Measurements from ENCODE around the gene IL1RAPL2.
"Not testable (repeated sequence)": the region's sequence is repeated elsewhere in the genome, so short reads cannot be mapped to it uniquely, and the experiment has no call there.

Gene IL1RAPL2

DNA sequence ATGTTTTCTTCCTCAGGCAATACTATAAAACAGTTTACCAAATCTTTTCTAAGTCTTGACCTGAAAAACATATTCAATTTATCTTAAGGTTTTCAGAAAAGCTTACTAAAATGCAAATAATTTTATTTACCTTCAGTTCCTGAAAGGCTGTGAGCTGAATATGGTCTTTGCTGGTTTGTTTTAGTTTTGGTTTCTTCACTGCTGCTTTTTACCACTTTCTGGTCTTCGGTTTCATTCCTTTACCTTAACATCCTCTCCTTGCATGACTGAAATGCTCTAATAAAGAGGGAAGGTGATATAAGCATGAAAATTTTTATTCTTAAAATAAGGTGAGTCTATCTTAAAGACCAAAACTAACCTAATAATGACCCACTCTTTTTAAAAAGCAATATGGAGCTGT lies 1159.2 kb downstream of the IL1RAPL2 start:
- DNase-seq: no peak

DNA sequence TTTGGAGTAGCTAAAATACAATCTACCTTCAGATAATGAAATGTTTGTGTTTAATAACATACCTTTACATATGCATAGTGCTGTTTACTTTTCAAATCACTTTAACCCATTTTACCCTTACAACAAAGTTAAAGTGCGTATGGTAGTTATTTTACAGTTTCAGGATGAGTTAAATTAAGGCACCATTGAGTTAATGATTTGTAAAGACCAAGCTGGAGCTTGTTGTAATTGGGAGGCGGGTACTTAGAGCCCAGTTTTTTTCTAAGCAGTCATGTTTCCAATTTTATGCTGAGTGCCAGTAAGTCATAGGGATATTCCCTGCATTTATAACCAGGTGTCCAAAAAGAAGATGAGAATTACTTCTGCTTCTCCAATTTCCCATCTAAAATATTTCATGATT lies 1172.2 kb downstream of the IL1RAPL2 start:
- no peak for DNase-seq

DNA sequence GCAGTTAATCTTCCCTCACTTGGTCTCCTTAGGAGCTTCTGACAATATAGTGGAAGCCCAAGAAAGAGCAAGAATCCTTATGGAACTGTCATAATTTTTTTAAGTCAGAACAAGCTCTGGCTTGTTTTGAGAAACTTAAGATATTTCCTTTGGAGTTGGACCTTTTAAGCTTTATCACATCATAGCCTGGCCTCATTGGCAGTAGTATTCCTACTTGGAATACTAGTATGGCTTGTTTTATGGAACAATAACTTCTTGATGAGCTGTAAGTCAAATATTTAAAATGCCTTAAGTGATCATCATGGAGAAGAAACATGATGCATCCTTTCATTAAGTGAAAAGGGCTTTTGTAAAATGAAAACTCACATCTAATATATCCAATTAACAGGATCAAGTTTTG lies 1178.3 kb downstream of the IL1RAPL2 start:
- no peak for DNase-seq

DNA sequence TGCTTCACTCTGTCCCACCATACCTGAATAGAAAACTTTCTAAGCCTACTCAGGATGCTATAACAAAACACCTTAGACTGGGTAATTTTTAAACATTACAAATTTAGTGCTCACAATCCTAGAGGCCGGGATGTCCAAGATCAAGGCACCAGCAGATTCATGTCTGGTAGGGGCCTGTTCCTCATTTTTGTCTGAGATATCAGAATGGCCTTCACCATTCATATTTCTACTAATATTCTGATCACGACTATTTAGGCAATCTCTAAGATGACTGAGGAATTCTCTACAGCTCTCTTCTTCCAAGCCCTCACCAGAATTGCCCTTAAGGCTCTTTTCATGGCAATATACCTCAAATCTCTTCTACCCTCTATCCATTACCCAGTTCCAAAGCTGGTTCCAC lies 1178.9 kb downstream of the IL1RAPL2 start:
- DNase-seq: no peak

DNA sequence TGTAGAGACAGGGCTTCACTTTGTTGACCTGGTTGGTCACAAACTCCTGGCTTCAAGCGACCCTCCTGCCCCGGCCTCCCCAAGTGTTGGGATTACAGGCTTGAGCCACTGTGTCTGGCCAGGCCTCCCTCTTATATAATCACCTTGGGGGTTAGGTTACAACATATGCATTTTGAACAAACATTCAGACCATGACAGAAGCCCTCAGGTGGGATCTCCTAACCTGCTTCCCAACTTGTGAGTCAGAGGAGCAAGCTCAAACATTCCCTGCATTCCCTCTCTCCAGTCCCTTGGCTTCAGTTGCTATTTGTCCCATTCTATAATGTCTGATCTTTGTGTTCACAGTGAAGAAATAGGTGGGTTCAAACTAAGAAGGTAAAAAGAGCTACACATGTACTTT lies 1179.9 kb downstream of the IL1RAPL2 start:
- no peak for DNase-seq

DNA sequence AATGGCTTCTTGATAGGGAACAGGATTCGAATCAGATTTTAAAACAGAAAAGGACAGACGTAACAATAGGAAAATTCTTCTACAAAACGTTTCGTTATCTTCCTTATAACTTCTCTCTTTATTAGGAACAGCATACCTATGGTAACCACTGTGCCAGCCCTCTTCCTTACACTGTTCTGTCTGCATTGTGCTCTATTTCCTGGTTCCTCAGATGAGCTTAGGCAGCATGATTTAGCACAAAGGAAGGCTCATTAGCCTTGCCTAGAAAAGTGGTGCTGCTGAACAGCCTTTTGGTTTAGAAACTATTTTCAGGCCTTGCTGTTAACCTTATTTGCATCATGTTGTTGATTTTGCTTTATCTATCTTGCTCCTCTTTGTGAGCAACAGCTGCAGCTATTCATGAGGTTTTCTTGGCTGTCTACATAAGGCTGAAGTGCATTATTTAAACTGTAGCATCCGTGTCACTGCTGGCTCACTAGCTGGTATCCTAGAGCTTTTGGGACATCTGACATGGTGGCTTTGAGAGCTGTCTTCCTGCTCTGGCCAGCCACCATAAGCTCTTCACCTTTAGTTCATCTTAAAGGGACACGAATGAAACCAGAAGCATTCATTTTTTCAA lies 1186.4 kb downstream of the IL1RAPL2 start:
- DNase-seq: no peak

DNA sequence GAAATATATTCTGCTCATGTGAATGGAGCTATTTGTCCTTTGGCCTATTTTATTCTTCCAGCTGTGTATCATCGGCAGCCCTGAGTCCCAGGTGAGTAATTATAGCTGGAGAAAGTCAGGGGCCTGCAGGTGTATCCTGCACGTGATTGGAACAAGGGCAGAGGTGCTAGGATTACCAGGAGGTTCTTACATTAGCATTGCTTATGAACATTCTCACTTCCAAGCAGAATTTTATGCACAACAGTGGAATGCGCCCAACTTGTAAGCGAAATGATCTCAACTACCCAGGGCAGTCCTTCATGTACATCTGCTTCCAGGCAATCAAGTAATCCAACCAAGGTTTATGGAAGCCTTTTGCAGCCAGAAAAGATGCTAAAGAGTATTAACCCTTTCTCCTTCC lies 1187.4 kb downstream of the IL1RAPL2 start:
- DNase-seq: no peak

DNA sequence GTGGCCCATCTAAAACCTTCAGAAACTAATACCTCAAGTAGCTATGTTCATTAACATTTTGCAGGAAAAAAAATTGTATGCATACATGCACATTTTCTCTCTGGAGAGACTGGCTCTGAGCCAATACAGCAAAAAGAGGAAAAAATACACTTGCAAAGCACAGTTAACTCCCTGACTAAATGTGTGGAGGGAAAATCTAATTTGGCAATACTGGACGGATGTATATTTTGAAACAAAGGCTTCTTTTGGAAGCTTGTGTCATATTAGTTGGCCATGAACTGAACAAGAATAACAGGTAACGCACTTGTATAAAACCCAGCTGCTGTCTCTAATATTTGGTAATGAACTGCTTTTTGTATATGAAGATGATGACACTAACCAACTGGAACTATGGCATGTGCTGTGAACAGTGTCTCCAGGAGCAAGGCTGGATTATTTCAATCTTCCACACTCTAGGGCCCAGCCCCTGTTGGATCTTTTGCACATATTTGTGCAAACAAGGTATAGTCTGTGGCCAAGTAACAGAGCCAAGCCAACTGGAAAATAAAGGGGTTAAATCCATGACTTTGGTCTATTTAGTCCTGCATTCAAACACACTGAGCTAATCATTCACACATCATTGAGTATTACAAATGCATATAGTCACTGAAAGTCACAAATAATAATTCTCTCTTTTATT lies 1188.4 kb downstream of the IL1RAPL2 start:
- DNase-seq: no peak

DNA sequence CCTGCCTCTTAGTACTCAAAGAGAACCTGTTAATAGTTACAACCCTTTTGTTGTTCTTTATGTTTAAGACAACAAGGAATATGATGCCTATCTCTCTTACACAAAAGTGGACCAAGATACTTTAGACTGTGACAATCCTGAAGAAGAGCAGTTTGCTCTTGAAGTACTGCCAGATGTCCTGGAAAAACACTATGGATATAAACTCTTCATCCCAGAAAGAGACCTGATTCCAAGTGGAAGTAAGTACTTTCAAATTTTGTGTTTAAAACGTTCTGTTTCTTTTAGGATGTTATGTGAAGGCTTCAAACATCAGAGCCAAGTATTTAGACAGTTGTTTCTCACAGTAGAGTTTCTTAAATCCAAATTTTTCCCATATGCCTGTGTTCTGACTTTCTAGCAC lies 1189.1 kb downstream of the IL1RAPL2 start:
- no peak for DNase-seq

DNA sequence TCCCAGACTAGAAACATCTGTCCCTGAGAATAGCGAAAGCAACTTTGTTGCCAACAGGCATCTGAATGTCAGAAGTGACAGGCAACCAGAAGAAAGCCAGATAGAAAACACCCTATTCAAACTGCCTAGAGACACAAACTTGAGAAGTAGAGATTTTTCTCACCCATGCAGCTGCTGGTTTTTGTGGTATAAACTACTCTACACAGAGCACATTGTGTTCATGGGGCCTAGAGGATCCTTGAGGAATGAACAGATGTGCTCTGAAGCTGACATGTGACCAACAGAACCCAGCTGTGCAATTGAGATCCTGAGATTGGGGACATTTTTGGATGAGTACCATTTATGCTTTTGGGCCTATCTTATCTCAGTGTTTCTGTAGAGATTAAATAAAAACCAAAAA lies 1192.8 kb downstream of the IL1RAPL2 start:
- DNase-seq: no peak

DNA sequence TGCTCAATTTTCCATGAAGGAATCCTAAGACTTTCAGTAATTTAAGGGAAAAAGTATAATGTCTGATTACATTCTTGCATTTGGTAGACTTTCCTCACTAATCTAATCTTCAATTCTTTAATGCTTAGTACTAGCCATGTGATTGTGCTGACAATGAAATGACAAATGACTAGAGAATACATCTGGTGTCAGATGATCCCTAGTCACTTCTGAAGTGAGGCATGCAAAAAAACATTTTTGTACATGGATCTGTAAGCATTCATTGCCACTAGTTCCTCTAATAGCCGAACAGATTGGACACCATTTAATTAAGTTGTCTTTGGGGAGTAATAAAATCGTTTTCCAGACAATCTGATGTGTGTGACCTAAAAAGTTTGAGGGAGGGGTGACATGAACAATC lies 1193.6 kb downstream of the IL1RAPL2 start:
- DNase-seq: no peak

DNA sequence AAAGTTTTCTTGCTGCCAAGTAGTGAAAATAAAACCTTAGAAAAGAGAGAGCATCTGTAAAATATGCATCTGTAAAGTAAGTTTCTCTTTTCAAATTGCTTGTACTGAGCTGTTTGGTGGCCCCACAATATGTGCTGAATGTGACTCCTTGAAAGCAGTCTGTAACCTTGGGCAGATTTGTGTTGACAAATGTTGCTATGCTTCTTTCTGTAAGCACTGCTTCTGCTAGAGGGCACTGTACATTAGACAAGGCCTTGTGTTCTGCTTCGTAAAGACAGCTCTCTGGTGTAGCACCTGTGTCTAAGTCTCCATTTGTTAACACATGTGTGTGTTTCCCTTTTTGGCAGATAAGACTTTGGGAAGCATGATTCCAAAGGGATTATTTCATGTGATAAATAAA lies 1199.7 kb downstream of the IL1RAPL2 start:
- no peak for DNase-seq

DNA sequence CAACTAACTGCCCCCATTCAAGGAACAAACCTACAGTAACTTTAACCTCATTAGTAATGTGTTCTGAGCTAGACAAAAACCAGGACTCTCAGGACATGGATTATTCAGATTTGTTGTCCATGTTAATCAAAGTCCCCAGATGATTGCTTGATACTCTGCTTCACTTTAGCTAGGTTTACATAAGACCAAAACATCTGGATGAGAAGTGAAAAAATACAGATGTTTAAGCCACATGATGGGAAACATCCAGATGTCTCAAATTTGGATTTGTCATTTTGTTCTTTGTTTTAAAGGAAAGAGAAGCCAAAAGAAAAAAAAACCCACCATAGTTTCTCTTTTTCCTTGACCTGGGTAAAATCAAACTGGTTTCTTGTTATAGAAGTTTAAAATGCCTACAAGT lies 1207.8 kb downstream of the IL1RAPL2 start:
- DNase-seq: no peak

DNA sequence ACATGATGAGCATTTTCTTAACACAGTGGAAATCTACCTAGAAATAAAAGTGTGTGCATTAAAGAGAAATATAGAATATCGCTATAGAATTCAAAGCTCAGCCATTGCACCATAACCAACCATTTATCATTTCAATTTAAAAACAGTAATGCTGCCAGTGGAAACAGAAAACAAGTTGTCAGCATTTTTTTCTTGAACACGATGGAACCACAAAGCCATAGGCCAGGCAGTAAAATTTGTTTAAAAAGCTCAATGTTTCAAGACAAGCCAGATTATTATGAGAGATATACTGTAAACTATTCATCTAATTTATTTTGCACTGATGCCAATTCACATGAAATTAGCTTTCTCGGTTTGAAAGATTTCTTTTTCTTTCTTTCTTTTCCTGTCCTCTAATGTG lies 1209.7 kb downstream of the IL1RAPL2 start:
- no peak for DNase-seq

DNA sequence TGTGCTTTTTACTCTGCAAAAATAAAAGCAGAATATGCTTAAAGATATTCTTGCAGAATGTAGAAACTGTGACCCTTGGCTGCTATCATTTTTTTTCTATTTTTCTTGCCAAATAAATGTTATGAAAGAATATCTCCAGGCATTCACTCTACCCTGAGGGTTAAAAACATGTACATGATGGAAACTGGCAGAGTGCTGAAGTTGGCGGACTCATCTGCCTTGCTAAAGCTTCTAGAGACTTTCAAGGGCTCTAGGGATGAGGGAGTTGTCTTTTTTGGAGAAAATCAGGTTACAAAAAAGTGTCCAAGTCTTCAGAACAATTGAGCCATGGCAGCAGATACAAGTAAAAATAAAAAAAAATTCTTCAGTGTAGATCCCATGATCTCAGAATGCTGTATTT lies 1215.8 kb downstream of the IL1RAPL2 start:
- no peak for DNase-seq

DNA sequence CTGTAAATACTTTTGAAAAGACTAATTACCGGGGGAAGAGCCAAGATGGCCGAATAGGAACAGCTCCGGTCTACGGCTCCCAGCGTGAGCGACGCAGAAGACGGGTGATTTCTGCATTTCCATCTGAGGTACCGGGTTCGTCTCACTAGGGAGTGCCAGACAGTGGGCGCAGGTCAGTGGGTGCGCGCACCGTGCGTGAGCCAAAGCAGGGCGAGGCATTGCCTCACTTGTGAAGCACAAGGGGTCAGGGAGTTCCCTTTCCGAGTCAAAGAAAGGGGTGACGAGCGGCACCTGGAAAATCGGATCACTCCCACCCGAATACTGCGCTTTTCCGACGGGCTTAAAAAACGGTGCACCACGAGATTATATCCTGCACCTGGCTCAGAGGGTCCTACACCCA lies 1230.9 kb downstream of the IL1RAPL2 start:
- not testable (repeated sequence) for DNase-seq

DNA sequence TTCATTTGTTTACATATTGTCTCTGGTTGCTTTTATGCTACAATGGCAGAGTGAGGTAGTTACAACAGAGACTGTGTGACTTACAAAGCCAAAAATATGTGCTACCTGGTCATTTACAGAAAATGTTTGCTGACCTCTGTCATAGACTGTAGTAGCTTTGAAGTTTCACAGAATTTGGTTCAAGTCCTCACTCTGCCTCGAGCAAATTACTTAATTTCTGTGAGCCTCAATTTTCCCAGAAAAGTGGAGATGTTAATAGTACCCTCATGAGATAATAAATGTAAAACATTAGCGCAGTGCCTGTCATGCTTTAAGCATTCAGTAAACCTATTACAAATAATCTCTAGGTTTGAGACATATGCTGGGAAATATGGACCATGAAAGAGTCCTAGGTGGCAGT lies 1237.9 kb downstream of the IL1RAPL2 start:
- no peak for DNase-seq

DNA sequence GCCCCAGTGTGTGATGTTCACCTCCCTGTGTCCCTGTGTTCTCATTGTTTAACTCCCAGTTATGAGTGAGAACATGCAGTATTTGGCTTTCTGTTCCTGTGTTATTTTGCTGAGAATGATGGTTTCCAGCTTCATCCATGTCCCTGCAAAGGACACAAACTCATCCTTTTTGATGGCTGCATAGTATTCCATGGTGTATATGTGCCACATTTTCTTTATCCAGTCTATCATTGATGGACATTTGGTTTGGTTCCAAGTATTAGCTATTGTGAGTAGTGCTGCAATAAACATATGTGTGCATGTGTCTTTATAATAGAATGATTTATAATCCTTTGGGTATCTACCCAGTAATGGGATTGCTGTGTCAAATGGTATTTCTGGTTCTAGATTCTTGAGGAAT lies 1239.7 kb downstream of the IL1RAPL2 start:
- not testable (repeated sequence) for DNase-seq

DNA sequence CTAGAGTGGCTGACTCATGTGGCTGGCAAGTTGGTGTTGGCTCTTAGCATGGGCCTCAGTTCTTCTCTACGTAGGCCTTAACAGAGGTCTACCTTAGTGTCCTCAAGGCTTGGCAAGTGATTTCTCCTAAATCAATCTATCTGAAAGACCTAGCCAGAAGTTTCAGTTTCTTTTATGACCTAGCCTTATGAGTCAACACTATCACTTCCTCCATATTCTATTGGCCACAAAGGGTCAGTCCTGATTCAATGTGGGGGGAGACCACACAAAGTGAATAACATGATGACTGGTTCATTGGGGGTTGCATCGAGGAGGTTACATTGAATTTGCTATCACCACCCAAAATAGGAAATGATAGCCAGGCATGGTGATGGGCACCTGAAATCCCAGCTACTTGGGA lies 1250.5 kb downstream of the IL1RAPL2 start:
- no peak for DNase-seq
